SU-DHL-6 (cell line): ENCODE measurements around the gene TANGO6.

Source experiments
- H2AFZ ChIP-seq: fragments of 200-600 bp; sonication (generic); 2 replicates; pipeline ENCODE4 v1.6.1; 2014; ENCODE audit warnings: low read depth, mild to moderate bottlenecking, moderate library complexity, mixed read lengths, antibody characterized with exemption, low read length; ENCODE audit not compliant: severe bottlenecking
- H3F3A ChIP-seq: fragments of 200-600 bp; shearing (Covaris generic); 2 replicates; pipeline ENCODE4 v1.6.0; 2016; ENCODE audit warnings: antibody characterized with exemption, mild to moderate bottlenecking; ENCODE audit not compliant: insufficient read depth
- H3K27ac ChIP-seq: fragments of 200-600 bp; sonication (generic); 2 replicates; pipeline ENCODE4 v1.5.1; 2016; ENCODE audit warnings: low read depth, mild to moderate bottlenecking, low read length, moderate library complexity, mixed read lengths
- H3K27me3 ChIP-seq: fragments of 200-600 bp; sonication (generic), shearing (Covaris generic); 2 replicates; pipeline ENCODE4 v1.6.0; 2014; ENCODE audit warnings: mild to moderate bottlenecking, low read length
- H3K36me3 ChIP-seq: fragments of 200-600 bp; sonication (generic); 2 replicates; pipeline ENCODE4 v1.6.1; 2014; ENCODE audit warnings: mild to moderate bottlenecking, low read length, mixed read lengths
- H3K4me2 ChIP-seq: fragments of 300-600, 200-600 bp; shearing (Covaris generic), sonication (generic); 2 replicates; pipeline ENCODE4 v1.6.0; 2014; ENCODE audit warnings: low read length, low read depth, mild to moderate bottlenecking; ENCODE audit not compliant: poor library complexity, severe bottlenecking
- H3K4me3 ChIP-seq: fragments of 200-600 bp; sonication (generic); 2 replicates; pipeline ENCODE4 v1.5.1; 2014; ENCODE audit warnings: antibody characterized with exemption, low read length, mild to moderate bottlenecking, mixed read lengths; ENCODE audit not compliant: insufficient read depth, poor library complexity, severe bottlenecking
- H3K79me2 ChIP-seq: fragments of 200-600 bp; sonication (generic); 2 replicates; pipeline ENCODE4 v1.6.1; 2014; ENCODE audit warnings: mild to moderate bottlenecking, low read length, moderate library complexity; ENCODE audit not compliant: insufficient read depth
- H3K9ac ChIP-seq: fragments of 200-600 bp; sonication (generic); 2 replicates; pipeline ENCODE4 v1.7.0; 2014; ENCODE audit warnings: mild to moderate bottlenecking, low read length
- H3K9me2 ChIP-seq: fragments of 200-600 bp; sonication (generic); replicated peaks from 2 replicates; pipeline ENCODE4 v1.6.1; 2014; ENCODE audit warnings: low read length; ENCODE audit not compliant: insufficient read depth
- H3K9me3 ChIP-seq: fragments of 200-600 bp; sonication (generic); 2 replicates; pipeline ENCODE4 v1.6.1; 2014; ENCODE audit warnings: low read length, mixed read lengths; ENCODE audit not compliant: insufficient read depth
- H4K20me1 ChIP-seq: fragments of 200-600 bp; sonication (generic); 2 replicates; pipeline ENCODE4 v1.6.1; 2014; ENCODE audit warnings: low read depth, mild to moderate bottlenecking, antibody characterized with exemption, low read length, moderate library complexity, mixed read lengths
- EZH2phosphoT487 ChIP-seq: fragments of 200-600 bp; sonication (generic), shearing (Covaris generic); conservative IDR thresholded peaks from 2 replicates; pipeline ENCODE4 v1.6.1; 2018; ENCODE audit warnings: mild to moderate bottlenecking, antibody characterized with exemption, low read length, moderate library complexity, mixed read lengths
- TF ChIP-seq, protein P1 (sequence below): fragments of 200-600 bp; sonication (generic); IDR thresholded peaks from one replicate; pipeline ENCODE4 v1.5.1; 2017; ENCODE audit warnings: antibody characterized with exemption, mild to moderate bottlenecking, low read length, moderate library complexity; ENCODE audit not compliant: insufficient read depth, poor library complexity, severe bottlenecking

The TANGO6 gene

DNA sequence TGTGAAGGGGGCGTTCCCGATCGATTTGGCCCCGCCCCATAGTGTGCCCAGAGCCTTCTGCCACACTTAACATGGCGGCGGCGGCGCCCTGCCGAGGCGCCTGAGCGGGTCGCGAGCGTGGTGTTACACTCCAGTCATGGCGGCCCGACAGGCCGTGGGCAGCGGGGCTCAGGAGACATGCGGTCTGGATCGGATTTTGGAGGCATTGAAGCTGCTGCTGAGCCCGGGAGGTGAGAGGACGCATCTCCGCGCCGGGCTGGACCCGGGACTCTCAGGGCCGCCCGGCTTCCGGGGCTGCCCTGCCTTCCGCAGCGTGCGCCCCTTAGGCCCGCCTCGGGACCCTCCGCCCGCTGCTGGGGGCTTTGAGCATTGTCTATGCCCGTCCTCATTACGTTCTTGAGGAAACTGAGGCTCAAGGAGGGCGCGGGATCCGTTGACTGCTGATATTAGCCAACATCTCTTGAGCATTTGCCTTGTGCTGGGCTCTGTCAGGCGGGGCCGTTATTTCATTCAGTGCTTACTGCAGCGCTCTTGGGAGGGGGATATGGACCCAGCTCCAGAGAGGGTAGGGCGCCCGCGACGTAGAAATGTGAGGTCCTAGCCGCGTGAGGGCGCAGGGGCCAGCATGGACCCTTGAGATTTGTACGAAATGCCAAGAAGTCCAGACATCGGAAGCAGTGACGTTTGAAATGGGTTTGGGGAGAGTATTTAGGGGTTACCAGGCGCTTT lies at the start of gene TANGO6:
Gene TANGO6, plus strand, starts transcription at position 50 of the 729 bp plus-strand sequence. Its CDS starts 87 bp downstream, at position 137.
- Histone ChIP-seq H3F3A (no peaks in the 10 kb centered on the region; the same call in 1 of the 2 replicates), H3K27me3 (no peaks in the 10 kb centered on the region), H3K9me2 (no peaks in the 10 kb centered on the region), H2AFZ (peak within 1 kb of the TSS; percentile 87), H3K4me2 (peak within 1 kb of the TSS; percentile 83), H3K79me2 (peaks cover 23% of the 10 kb centered on the region), H3K9me3 (no peaks in the 10 kb centered on the region), H4K20me1 (no peaks in the 10 kb centered on the region), H3K27ac (peak within 1 kb of the TSS; percentile 63), H3K9ac (peak within 1 kb of the TSS; percentile 78), H3K36me3 (no peaks in the 10 kb centered on the region), H3K4me3 (peak within 1 kb of the TSS; percentile 67)
- TF ChIP-seq, protein P1, sequence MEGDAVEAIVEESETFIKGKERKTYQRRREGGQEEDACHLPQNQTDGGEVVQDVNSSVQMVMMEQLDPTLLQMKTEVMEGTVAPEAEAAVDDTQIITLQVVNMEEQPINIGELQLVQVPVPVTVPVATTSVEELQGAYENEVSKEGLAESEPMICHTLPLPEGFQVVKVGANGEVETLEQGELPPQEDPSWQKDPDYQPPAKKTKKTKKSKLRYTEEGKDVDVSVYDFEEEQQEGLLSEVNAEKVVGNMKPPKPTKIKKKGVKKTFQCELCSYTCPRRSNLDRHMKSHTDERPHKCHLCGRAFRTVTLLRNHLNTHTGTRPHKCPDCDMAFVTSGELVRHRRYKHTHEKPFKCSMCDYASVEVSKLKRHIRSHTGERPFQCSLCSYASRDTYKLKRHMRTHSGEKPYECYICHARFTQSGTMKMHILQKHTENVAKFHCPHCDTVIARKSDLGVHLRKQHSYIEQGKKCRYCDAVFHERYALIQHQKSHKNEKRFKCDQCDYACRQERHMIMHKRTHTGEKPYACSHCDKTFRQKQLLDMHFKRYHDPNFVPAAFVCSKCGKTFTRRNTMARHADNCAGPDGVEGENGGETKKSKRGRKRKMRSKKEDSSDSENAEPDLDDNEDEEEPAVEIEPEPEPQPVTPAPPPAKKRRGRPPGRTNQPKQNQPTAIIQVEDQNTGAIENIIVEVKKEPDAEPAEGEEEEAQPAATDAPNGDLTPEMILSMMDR = peak; percentile 60
- TF ChIP-seq EZH2phosphoT487 = no peak

DNA sequence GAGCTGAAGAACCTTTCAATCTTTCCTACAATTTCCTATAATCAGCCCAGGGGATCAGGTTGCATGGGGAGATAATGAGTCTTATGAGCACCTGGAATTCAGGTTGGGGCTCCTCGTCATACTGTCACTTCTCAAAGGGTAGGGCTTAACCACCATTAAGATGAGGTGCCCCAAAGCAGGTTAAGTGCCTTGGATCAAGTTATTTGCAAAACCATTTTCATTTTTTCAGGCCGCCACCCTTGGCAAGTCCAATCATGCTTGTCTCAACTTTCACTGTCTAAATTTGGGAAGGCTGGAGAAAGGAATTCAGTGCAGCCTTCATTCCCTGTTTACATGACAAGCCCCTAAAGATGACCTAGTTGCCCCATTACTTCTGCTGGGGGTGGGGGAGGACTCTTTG lies 44.9 kb upstream of the TANGO6 start:
- no peaks in the 10 kb centered on the region for H3K79me2 ChIP-seq
- no peak overlapping the region for H3K4me2 ChIP-seq
- no peaks in the 10 kb centered on the region for H3K36me3 ChIP-seq
- H3K9me2 ChIP-seq = no peaks in the 10 kb centered on the region
- no peak overlapping the region for H3K4me3 ChIP-seq
- no peak overlapping the region for H3K9ac ChIP-seq
- no peaks in the 10 kb centered on the region for H3K27me3 ChIP-seq
- TF ChIP-seq EZH2phosphoT487 = no peak
- TF ChIP-seq, protein P1 = no peak
- no peaks in the 10 kb centered on the region for H3K9me3 ChIP-seq
- no peaks in the 10 kb centered on the region for H3F3A ChIP-seq
- no peak overlapping the region for H2AFZ ChIP-seq
- H3K27ac ChIP-seq = no peak overlapping the region
- no peaks in the 10 kb centered on the region for H4K20me1 ChIP-seq

DNA sequence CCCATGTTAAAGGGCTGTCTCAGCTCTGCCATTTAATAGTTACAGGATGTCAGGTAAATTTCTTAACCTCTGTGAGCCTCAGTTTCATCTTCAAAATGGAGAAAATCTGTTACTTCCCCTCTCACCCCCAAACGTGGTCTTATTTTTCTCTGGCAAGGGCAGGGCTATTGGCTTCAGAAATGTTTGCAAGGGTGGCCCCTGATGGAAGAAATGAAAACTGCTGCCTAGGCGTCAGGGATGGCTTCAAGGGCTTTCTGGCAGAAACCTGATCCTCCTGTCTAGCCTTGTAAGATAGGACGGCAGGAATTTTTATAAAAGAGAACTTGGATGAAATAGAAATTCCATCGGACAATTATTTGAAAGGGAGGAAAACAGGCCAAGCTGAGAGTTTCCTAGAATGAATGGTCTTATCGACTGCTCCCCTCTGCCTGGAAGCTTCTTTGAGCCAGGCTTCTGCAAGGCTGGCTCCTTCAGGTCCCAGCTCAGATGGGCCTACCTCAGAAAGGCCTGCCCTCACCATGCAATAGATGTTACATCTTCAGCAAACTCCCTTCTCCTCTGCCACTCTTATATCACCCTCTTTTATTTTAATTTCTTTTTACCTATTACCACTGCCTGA lies 43.0 kb upstream of the TANGO6 start:
- Histone ChIP-seq H4K20me1 (no peaks in the 10 kb centered on the region), H3K9me2 (no peaks in the 10 kb centered on the region), H3K4me3 (no peak overlapping the region), H3K9me3 (no peaks in the 10 kb centered on the region), H3K27me3 (no peaks in the 10 kb centered on the region), H3K36me3 (no peaks in the 10 kb centered on the region), H3K4me2 (no peak overlapping the region), H2AFZ (no peak overlapping the region), H3K9ac (no peak overlapping the region), H3K27ac (no peak overlapping the region), H3F3A (no peaks in the 10 kb centered on the region), H3K79me2 (no peaks in the 10 kb centered on the region)
- no peak for TF ChIP-seq EZH2phosphoT487
- TF ChIP-seq, protein P1 = peak; percentile 58
